SK-N-SH (cell line): ENCODE data around the gene SIAH3. TPM values are rescaled to one million over a fixed set of nuclear protein-coding genes. Genes with fewer than 3 reads are reported as not detected.

ENCODE experiments used
- CTCF ChIA-PET: fragments of 300-600, 350-600 bp; formaldehyde crosslinking; extraction: SDS; loops from one replicate; lab custom pipeline; 2021; lab: Yijun Ruan, JAX
- POLR2A ChIA-PET: fragments of 350-600 bp; sonication (Branson Sonifier 250); formaldehyde crosslinking; extraction: SDS; loops from one replicate; lab custom pipeline; 2020; ENCODE audit warnings: antibody characterized with exemption, inconsistent platforms; lab: Yijun Ruan, JAX
- DNase-seq: peaks from one replicate; pipeline ENCODE4 v3.0.0; 2012
- H2AFZ ChIP-seq: fragments of 200-600 bp; sonication (generic); 2 replicates; pipeline ENCODE4 v1.8.1; 2016; ENCODE audit warnings: antibody characterized with exemption, mild to moderate bottlenecking, low read depth
- H3F3A ChIP-seq: fragments of 200-600 bp; sonication (generic); replicated peaks from 2 replicates; pipeline ENCODE3; 2016; ENCODE audit warnings: antibody characterized with exemption, mild to moderate bottlenecking; ENCODE audit not compliant: insufficient read depth
- H3K27ac ChIP-seq, 2 experiments: fragments of 200-500 bp in 1 of 2; fragments of 200-600 bp in 1 of 2; sonication (Bioruptor generic) in 1 of 2; sonication (generic), shearing (Covaris generic) in 1 of 2; 2 replicates each; pipeline versions ENCODE4 v1.5.1 to v1.6.1; 2014 to 2016; ENCODE audit warnings: low read depth in 2 of 2, inconsistent platforms in 1 of 2, low read length in 1 of 2, mild to moderate bottlenecking in 1 of 2, mixed read lengths in 1 of 2
- H3K27me3 ChIP-seq: fragments of 200-600 bp; sonication (generic), shearing (Covaris generic); 2 replicates; pipeline ENCODE4 v1.6.1; 2016; ENCODE audit warnings: mixed run types; ENCODE audit not compliant: insufficient read depth
- H3K36me3 ChIP-seq, 2 experiments: fragments of 200-500 bp in 1 of 2; fragments of 200-600 bp in 1 of 2; sonication (Bioruptor generic) in 1 of 2; sonication (generic) in 1 of 2; replicated peaks in 1 of 2; 2 replicates each; pipeline versions ENCODE3 to v1.5.1; 2014 to 2016; ENCODE audit warnings: low read length in 1 of 2, mild to moderate bottlenecking in 1 of 2; ENCODE audit not compliant: insufficient read depth in 2 of 2, control insufficient read depth in 1 of 2
- H3K4me1 ChIP-seq, 2 experiments: fragments of 200-500 bp in 1 of 2; fragments of 200-600 bp in 1 of 2; sonication (Bioruptor generic) in 1 of 2; sonication (generic), shearing (Covaris generic) in 1 of 2; 2 replicates each; pipeline versions ENCODE4 v1.5.1 to v1.6.1; 2014 to 2016; ENCODE audit warnings: low read depth in 1 of 2, low read length in 1 of 2, mixed run types in 1 of 2; ENCODE audit not compliant: insufficient read depth in 2 of 2, control insufficient read depth in 1 of 2
- H3K4me2 ChIP-seq: fragments of 200-600 bp; sonication (generic), shearing (Covaris generic); 2 replicates; pipeline ENCODE4 v1.6.1; 2017; ENCODE audit warnings: mixed run types
- H3K4me3 ChIP-seq, 2 experiments: fragments of 200-500 bp in 1 of 2; fragments of 200-600 bp in 1 of 2; sonication (Bioruptor generic) in 1 of 2; sonication (generic), shearing (Covaris generic) in 1 of 2; 2 replicates each; pipeline versions ENCODE4 v1.5.1 to v1.8.1; 2014 to 2016; ENCODE audit warnings: low read depth in 2 of 2, inconsistent platforms in 1 of 2, low read length in 1 of 2, mild to moderate bottlenecking in 1 of 2, mixed read lengths in 1 of 2, moderate library complexity in 1 of 2
- H3K79me2 ChIP-seq: fragments of 200-600 bp; sonication (generic); 2 replicates; pipeline ENCODE4 v1.8.1; 2017; ENCODE audit warnings: mild to moderate bottlenecking; ENCODE audit not compliant: insufficient read depth
- H3K9ac ChIP-seq: fragments of 200-600 bp; sonication (generic); 2 replicates; pipeline ENCODE4 v1.6.1; 2017; ENCODE audit warnings: mixed run types
- H3K9me2 ChIP-seq: fragments of 200-600 bp; sonication (generic); 2 replicates; pipeline ENCODE4 v1.6.1; 2017; ENCODE audit warnings: mixed run types
- H3K9me3 ChIP-seq: fragments of 200-600 bp; sonication (generic); 2 replicates; pipeline ENCODE4 v1.6.1; 2017; ENCODE audit warnings: mixed run types, mild to moderate bottlenecking, moderate library complexity
- H4K20me1 ChIP-seq: fragments of 200-600 bp; sonication (generic); 2 replicates; pipeline ENCODE4 v1.6.1; 2017; ENCODE audit warnings: mild to moderate bottlenecking, mixed run types; ENCODE audit not compliant: insufficient read depth
- CHD2 ChIP-seq: fragments of 150-350 bp; IDR thresholded peaks from 2 replicates; pipeline ENCODE4 v1.6.1; 2018; ENCODE audit warnings: low read length; ENCODE audit not compliant: partially characterized antibody
- FOXJ3 ChIP-seq: sonication (generic); formaldehyde crosslinking; IDR thresholded peaks from 2 replicates; pipeline ENCODE4 v1.5.1; 2020; ENCODE audit warnings: mild to moderate bottlenecking, missing genetic modification reagents
- FOXM1 ChIP-seq: IDR thresholded peaks from 2 replicates; pipeline ENCODE4 v1.4.0; 2012; ENCODE audit warnings: low read depth, mild to moderate bottlenecking
- GABPA ChIP-seq: IDR thresholded peaks from 2 replicates; pipeline ENCODE4 v1.4.0; 2012; ENCODE audit warnings: low read depth, mild to moderate bottlenecking
- GATA2 ChIP-seq: sonication (generic); formaldehyde crosslinking; IDR thresholded peaks from 2 replicates; pipeline ENCODE4 v1.5.0; 2020; ENCODE audit warnings: mild to moderate bottlenecking, missing genetic modification reagents
- MEF2A ChIP-seq: IDR thresholded peaks from 2 replicates; pipeline ENCODE4 v1.4.0; 2012; ENCODE audit warnings: low read depth, borderline replicate concordance
- RCOR1 ChIP-seq: fragments of 150-350 bp; IDR thresholded peaks from 2 replicates; pipeline ENCODE4 v1.6.1; 2017; ENCODE audit warnings: antibody characterized with exemption, low read length
- RFX5 ChIP-seq: IDR thresholded peaks from 2 replicates; pipeline ENCODE4 v1.6.1; 2012; ENCODE audit warnings: mild to moderate bottlenecking, improper control_type of control experiment, low read length
- RXRA ChIP-seq: IDR thresholded peaks from 2 replicates; pipeline ENCODE4 v1.4.0; 2012; ENCODE audit warnings: low read depth, mild to moderate bottlenecking, borderline replicate concordance
- SIN3A ChIP-seq: IDR thresholded peaks from 2 replicates; pipeline ENCODE4 v1.6.1; 2012; ENCODE audit warnings: low read depth, mild to moderate bottlenecking, low read length, moderate library complexity, borderline replicate concordance
- TEAD4 ChIP-seq: IDR thresholded peaks from 2 replicates; pipeline ENCODE4 v1.4.0; 2012; ENCODE audit warnings: mild to moderate bottlenecking, borderline replicate concordance; ENCODE audit not compliant: insufficient read depth
- USF1 ChIP-seq: IDR thresholded peaks from 2 replicates; pipeline ENCODE4 v1.4.0; 2012; ENCODE audit warnings: low read depth, borderline replicate concordance
- YY1 ChIP-seq: IDR thresholded peaks from 2 replicates; pipeline ENCODE4 v1.4.0; 2012; ENCODE audit warnings: low read depth, mild to moderate bottlenecking
- WGBS: methylation state at CpG from one replicate; pipeline ENCODE4 v1.1.6; 2017; ENCODE audit warnings: low lambda C conversion rate; 5-methylcytosine and 5-hydroxymethylcytosine counted together
- polyA plus RNA-seq, 3 experiments: library from polyadenylated mRNA; depleted of rRNA; stranded (reverse); fragments of >200 nt; gene quantifications; 2 replicates each; pipeline ENCODE4 v1.2.3, GENCODE V29; 2012
- TF ChIP-seq, protein P1 (sequence below): IDR thresholded peaks from 2 replicates; pipeline ENCODE4 v1.4.0; 2012; ENCODE audit warnings: low read depth
- TF ChIP-seq, protein P2 (sequence below): fragments of 150-350 bp; IDR thresholded peaks from 2 replicates; pipeline ENCODE4 v1.6.1; 2016; ENCODE audit warnings: mild to moderate bottlenecking, low read depth, low read length
- TF ChIP-seq, protein P3 (sequence below): fragments of 150-350 bp; IDR thresholded peaks from 2 replicates; pipeline ENCODE4 v1.6.1; 2017; ENCODE audit warnings: antibody characterized with exemption, low read length, low read depth, borderline replicate concordance
- TF ChIP-seq, protein P4 (sequence below): IDR thresholded peaks from 2 replicates; pipeline ENCODE4; 2012

Gene SIAH3
- polyA plus RNA-seq, 1 of the 3 experiments (the other 2 are of a cell fraction): 0.08 TPM

- POLR2A ChIA-PET: interaction anchor here (1.0 kb wide), 1 partner anchor 22 kb away, joined by 3 read pairs; no protein-coding TSS in a partner anchor
- 53% methylated on average over 2 of the region's 2 CpGs for WGBS
- Histone ChIP-seq H3K27me3 (no peaks in the 10 kb centered on the region), H3F3A (no peaks in the 10 kb centered on the region), H3K79me2 (no peaks in the 10 kb centered on the region), H3K4me2 (no peak overlapping the region), H3K9me2 (no peaks in the 10 kb centered on the region), H3K4me1 (peaks cover 0 to 19% of the 10 kb centered on the region in 2 experiments; a peak in 2 of 4 replicates), H3K9me3 (no peaks in the 10 kb centered on the region), H3K36me3 (no peaks in the 10 kb centered on the region), H4K20me1 (no peaks in the 10 kb centered on the region), H3K9ac (no peak overlapping the region), H2AFZ (no peak overlapping the region), H3K27ac (no peak overlapping the region), H3K4me3 (no peak overlapping the region)
- CTCF ChIA-PET: interaction anchor here (0.6 to 1.1 kb wide), 2 partner anchors 88 to 269 kb away, joined by 3 to 4 read pairs; no protein-coding TSS in a partner anchor
- TF ChIP-seq RFX5 (no peak), GABPA (no peak), RCOR1 (no peak)
- TF ChIP-seq, protein P1, sequence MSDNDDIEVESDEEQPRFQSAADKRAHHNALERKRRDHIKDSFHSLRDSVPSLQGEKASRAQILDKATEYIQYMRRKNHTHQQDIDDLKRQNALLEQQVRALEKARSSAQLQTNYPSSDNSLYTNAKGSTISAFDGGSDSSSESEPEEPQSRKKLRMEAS: no peak
- DNase-seq: no peak
These were observed 44.3 kb upstream of the SIAH3 start for GRCh38 chr13:45895881-45896280.

GRCh38 chr13:45892513-45892912 lies 41.0 kb upstream of the SIAH3 start:
- POLR2A ChIA-PET: no interaction called here
- H3K79me2 ChIP-seq: no peaks in the 10 kb centered on the region
- no peak overlapping the region for H3K9ac ChIP-seq
- no peaks in the 10 kb centered on the region for H4K20me1 ChIP-seq
- H3K4me2 ChIP-seq: no peak overlapping the region
- no peak overlapping the region for H2AFZ ChIP-seq
- CTCF ChIA-PET: no interaction called here
- no peaks in the 10 kb centered on the region for H3K27me3 ChIP-seq
- H3F3A ChIP-seq: no peaks in the 10 kb centered on the region
- H3K4me3 ChIP-seq: no peak overlapping the region
- no peaks in the 10 kb centered on the region for H3K9me2 ChIP-seq
- peaks cover 0 to 22% of the 10 kb centered on the region in 2 experiments; a peak in 2 of 4 replicates for H3K4me1 ChIP-seq
- H3K36me3 ChIP-seq: no peaks in the 10 kb centered on the region
- TF ChIP-seq GATA2 (0 out of 2 replicates have a peak, but pooled peaks have one; percentile 8), SIN3A (no peak)
- no peak for DNase-seq
- no peak overlapping the region for H3K27ac ChIP-seq
- no peaks in the 10 kb centered on the region for H3K9me3 ChIP-seq

DNA sequence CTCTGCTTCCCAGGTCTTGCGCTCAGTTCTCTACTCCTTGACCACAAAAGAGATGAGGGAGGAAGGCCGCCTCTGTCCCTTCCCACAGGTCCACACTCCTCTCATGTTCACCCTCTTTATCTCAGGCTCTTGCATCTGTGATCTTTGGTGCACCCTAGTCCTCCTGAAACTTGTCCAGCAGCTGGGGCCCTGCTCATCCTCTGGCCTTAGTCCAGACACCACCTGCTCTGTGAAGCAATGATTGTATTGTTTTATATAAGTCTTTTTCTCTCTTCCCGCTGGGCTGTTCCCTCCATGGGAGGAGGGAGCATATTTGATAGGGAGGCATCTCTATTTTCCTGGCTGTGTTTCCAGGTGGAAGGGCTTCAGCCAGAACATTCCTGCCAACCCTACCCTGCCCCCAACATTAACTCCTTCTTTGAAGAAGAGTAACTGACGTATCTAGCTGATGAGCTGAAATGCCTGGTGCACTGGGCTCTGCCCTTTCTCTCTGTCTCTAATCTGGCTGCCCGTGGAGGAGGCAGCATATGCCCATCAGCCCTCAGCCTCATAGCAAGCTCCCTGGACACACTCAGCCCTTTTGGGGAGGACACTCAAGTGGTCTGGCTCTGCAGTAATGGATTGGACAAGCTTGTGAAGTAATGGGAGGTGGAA lies 38.2 kb upstream of the SIAH3 start:
- DNase-seq: no peak
- TF ChIP-seq, protein P2, sequence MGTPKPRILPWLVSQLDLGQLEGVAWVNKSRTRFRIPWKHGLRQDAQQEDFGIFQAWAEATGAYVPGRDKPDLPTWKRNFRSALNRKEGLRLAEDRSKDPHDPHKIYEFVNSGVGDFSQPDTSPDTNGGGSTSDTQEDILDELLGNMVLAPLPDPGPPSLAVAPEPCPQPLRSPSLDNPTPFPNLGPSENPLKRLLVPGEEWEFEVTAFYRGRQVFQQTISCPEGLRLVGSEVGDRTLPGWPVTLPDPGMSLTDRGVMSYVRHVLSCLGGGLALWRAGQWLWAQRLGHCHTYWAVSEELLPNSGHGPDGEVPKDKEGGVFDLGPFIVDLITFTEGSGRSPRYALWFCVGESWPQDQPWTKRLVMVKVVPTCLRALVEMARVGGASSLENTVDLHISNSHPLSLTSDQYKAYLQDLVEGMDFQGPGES: no peak
- no peak for TF ChIP-seq RCOR1
- TF ChIP-seq RFX5: no peak
- TF ChIP-seq TEAD4: no peak
- no peak for TF ChIP-seq RXRA
- TF ChIP-seq MEF2A: no peak
- TF ChIP-seq, protein P3, sequence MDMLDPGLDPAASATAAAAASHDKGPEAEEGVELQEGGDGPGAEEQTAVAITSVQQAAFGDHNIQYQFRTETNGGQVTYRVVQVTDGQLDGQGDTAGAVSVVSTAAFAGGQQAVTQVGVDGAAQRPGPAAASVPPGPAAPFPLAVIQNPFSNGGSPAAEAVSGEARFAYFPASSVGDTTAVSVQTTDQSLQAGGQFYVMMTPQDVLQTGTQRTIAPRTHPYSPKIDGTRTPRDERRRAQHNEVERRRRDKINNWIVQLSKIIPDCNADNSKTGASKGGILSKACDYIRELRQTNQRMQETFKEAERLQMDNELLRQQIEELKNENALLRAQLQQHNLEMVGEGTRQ: no peak
- no peak for TF ChIP-seq SIN3A
- no peak for TF ChIP-seq FOXM1
- no peak for TF ChIP-seq GABPA
- no peak for TF ChIP-seq CHD2
- TF ChIP-seq YY1: no peak
- TF ChIP-seq, protein P4, sequence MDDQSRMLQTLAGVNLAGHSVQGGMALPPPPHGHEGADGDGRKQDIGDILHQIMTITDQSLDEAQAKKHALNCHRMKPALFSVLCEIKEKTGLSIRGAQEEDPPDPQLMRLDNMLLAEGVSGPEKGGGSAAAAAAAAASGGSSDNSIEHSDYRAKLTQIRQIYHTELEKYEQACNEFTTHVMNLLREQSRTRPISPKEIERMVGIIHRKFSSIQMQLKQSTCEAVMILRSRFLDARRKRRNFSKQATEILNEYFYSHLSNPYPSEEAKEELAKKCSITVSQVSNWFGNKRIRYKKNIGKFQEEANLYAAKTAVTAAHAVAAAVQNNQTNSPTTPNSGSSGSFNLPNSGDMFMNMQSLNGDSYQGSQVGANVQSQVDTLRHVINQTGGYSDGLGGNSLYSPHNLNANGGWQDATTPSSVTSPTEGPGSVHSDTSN: no peak
- no peak for TF ChIP-seq USF1
- no peak for TF ChIP-seq FOXJ3 (CRISPR knock-in tag)
- POLR2A ChIA-PET: no interaction called here
- CTCF ChIA-PET: interaction anchor here (1.4 kb wide), 1 partner anchor 18 kb away, joined by 4 read pairs; no protein-coding TSS in a partner anchor
- no peaks in the 10 kb centered on the region for H3K27me3 ChIP-seq
- H3K9me2 ChIP-seq: no peaks in the 10 kb centered on the region
- H4K20me1 ChIP-seq: no peaks in the 10 kb centered on the region
- H2AFZ ChIP-seq: no peak overlapping the region
- H3K79me2 ChIP-seq: no peaks in the 10 kb centered on the region
- no peaks in the 10 kb centered on the region for H3F3A ChIP-seq
- H3K9me3 ChIP-seq: no peaks in the 10 kb centered on the region
- 67% methylated on average over 4 of the region's 5 CpGs for WGBS
- H3K4me2 ChIP-seq: no peak overlapping the region
- no peaks in the 10 kb centered on the region for H3K36me3 ChIP-seq
- H3K4me1 ChIP-seq: peaks cover 0 to 12% of the 10 kb centered on the region in 2 experiments; a peak in 1 of 4 replicates
- no peak overlapping the region for H3K9ac ChIP-seq
- H3K27ac ChIP-seq: no peak overlapping the region
- H3K4me3 ChIP-seq: no peak overlapping the region
